NT2/D1 (cell line): ENCODE results near the gene PRR29.

Experiments
- SUZ12 ChIP-seq: IDR thresholded peaks from 2 replicates; pipeline ENCODE4 v1.6.1; 2011; ENCODE audit not compliant: insufficient read length, insufficient read depth; ENCODE audit errors: extremely low read depth
- YY1 ChIP-seq: IDR thresholded peaks from 2 replicates; pipeline ENCODE4 v1.6.1; 2011; ENCODE audit not compliant: insufficient read length, insufficient read depth
- ZNF274 ChIP-seq: IDR thresholded peaks from 2 replicates; pipeline ENCODE4 v1.6.1; 2011; ENCODE audit warnings: mild to moderate bottlenecking, low read depth, low read length

DNA sequence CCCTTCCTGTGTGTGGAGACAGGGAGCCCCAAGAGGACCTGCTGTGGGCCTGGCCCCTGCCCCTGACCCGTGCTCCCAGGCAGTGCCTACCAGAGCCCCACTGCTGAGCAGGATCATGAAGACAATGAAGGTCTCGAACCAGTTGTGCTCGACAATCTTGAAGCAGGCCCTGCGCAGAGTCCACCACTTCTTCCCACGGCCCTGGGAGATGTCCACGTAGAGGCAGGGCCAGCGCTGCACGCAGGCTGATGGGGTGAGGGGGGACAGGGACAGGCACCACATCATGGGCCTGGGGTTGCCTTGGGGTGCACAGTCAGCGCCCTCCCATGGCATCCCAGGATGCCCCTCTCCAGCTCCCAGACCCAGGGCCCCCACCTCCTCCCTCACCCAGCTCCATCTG, 49.6 kb upstream of the PRR29 start:
- no peak for TF ChIP-seq ZNF274
- TF ChIP-seq YY1, result no peak
- no peak for TF ChIP-seq SUZ12
